GM21737 (cell line): ENCODE data around the gene COPS9.

Experiments
- ATAC-seq: cut with Tn5 transposase; IDR thresholded peaks from one replicate; pipeline ENCODE4 v1.9.1; 2021; ENCODE audit warnings: mild to moderate bottlenecking, moderate library complexity; ENCODE audit not compliant: unreplicated experiment

The COPS9 gene

DNA sequence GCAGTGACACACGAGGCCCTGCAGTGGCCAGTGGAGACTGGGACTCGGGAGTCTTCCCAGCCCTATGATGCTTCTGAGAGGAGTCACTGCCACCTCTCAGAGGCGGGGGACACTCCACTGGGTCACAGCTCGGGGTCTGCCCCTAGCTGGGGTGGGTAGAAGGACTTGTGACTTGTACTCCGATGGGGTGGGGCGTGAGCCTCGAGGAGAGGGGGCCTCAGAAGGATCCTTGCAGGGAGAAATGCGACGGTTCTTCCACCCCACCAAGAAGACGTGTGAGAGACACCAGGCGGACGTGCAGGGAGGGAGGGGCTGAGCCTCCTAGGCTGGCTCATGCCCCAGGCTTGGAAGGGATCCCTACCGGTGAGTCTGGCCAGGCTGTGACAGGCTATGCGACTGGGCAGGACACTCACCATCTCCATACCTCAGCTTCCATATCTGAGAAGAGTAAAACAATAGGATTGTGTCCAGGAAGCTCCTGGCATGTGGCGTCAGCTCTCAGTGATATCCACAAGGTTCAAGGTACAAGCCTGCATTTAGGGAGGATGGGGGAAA, 15.4 kb upstream of the COPS9 start:
- no peak for ATAC-seq

DNA sequence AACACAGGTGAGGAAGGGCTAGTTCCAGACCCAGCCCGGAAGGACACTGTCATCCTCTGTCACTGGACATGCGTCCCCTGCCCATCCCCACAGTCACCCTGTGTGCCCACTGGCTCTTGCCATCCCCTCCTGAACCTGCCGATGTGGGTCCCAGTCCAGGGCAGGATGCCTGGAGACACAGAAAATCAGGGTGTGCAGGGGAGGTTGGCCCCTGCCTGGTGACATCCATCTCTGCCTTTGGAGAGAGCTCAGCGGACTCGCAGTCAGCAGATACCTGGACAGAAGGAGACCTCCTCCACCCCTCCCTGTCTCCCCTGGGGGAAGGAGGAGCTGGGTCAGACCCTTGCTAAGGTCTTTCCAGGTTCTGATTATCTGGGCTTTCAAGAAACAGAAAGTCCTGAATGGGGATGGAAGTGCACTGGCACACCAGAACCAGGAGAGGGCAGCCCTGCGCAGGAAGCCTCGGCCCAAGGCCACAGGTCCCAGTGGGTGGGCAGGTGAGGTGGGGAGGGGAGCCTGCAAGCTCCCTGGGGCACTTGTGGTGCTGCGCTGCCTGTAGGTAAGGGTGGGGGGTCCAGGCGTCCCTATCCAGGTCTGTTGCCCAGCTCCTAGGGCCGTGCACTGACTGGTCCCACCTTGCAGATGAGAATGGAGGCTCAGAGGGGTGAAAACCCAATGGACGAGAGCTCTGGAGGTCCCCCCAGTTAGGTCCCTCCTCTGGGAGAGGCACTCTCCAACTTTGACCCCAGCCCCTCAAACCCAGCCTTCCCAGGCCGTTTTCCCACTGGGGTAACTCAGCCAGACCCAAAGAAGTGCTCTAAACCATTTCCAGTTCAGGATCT, 14.1 kb upstream of the COPS9 start:
- no peak for ATAC-seq

DNA sequence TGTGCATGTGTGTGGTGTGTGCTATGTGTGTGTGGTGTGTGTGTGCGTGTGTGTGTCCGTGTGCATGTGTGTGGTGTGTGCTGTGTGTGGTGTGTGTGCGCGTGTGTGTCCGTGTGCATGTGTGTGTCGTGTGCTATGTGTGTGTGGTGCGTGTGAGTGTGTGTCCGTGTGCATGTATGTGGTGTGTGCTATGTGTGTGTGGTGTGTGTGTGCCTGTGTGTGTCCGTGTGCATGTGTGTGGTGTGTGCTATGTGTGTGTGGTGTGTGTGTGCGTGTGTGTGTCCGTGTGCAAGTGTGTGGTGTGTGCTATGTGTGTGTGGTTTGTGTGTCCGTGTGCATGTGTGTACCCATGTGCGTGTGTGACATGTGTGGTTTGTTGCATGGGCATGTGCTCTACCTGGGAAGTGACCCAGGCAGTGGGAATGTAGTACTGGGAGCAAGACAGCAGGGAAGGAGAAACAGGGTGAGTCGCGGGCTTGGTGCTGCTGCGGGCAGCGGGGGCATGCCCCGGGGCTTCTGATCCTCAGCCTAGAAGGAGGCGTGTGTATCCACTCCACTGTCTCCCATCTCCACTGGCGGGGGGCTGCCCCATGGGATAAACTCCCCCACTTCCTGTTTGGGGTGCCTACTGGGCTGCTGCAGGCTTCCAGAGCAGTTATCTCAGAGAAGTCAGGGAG, 11.9 kb upstream of the COPS9 start:
- ATAC-seq: no peak

DNA sequence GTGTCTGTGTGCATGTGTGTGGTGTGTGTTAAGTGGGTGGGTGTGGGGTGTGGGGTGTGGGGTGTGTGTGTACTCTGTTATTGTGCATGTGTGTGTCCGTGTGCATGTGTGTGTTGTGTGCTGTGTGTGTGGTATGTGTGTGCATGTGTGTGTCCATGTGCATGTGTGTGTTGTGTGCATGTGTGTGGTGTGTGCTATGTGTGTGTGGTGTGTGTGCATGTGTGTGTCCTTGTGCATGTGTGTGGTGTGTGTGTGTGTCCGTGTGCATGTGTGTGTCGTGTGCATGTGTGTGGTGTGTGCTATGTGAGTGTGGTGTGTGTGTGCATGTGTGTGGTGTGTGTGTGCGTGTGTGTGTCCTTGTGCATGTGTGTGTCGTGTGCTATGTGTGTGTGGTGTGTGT, 11.3 kb upstream of the COPS9 start:
- no peak for ATAC-seq

DNA sequence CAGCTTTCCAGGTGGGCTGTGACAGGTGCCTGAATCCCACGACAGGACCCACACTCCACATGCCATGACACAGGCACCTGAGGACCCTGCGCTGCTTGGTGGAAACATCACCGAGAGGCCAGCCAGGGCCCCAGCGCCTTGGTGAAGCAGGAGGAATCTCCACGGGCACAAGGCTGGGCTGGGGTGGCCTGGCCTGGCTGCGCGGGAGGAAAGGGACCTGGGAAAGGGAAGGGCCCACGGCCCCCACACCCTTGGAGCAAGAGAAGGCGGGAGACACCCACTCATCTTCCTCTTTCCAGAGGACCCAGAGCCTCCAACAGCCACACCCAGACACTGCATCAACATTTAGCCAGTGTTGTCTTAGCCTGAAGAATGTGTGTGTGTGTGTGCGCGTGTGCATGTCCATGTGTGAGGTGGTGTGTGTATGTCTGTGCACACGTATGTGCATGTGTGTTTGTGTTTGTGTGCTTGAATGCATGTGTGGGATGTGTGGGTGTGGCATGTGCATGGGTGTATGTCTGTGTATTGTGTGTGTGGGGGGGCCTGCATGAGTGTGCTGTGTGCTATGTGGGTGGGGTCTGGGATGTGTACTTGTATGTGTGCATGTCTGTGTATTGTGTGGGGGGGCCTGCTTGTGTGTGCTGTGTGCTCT, 10.6 kb upstream of the COPS9 start:
- ATAC-seq: no peak

DNA sequence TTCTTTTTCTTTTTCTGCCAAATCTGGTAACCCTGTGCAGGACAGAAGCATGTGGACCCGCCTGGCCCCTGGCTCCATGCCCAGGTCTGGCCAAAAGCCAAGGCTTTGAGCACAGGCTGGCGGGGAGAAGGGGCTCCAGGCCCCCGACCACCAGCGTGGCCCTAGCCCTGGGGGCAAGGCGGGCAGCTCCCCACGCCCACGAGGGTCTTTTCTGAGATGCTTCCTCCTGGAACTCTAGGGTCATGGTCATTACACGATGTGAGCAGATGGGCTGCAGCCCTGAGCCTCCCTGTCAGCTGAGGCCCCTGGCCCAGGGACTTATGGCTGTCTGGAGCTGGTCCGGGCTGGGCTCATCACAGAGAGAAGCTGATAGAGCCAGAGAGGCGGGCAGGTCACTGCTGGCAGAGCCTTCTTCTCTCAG, 10.0 kb upstream of the COPS9 start:
- ATAC-seq: no peak

DNA sequence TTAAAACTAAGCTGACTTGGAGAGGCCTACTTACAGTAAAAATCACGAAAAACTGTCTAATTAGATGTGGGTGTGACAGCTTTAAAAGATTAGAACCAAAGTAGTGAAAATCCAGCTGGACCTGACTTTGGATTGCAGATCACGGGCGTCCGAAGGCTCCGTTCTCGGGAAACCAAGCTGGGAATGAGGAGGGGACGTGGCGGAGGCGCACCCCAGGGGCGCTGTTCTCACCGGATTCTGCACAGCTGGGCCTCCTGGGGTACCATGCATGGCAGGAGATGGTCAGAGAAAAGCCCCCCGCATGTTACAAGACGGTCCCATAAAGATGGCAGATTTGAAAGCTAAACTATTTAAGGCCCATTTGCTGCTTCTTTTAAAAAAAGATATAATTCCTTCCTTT, 9.4 kb upstream of the COPS9 start:
- ATAC-seq: no peak

DNA sequence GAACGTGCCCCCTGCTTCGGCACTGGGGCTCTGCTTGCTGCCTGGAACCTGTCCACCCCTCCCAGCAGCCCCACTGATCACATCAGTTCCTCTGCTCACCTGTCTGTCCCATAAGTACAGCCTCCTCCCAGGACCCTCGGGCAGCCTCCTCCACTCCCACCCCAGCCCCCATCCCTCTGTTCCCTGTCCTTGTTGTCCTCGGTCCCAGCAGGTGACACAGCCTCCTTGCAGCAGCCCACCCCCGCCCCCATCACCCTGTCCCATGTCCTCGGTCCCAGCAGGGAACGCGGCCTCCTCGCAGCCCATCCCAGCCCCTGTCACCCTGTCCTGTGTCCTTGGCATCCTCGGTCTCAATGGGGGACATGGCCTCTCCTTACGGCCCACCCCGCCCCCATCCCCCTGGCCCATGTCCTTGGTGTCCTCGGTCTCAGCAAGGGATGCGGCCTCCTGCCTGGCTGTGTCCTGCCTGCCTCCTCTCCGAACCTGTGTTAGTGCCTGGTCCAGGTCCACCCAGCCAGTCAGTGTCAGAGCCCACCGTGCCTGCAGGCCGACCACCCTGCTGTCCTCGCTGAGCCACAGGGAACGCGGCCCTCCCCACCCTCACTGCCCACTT, 8.7 kb upstream of the COPS9 start:
- no peak for ATAC-seq

DNA sequence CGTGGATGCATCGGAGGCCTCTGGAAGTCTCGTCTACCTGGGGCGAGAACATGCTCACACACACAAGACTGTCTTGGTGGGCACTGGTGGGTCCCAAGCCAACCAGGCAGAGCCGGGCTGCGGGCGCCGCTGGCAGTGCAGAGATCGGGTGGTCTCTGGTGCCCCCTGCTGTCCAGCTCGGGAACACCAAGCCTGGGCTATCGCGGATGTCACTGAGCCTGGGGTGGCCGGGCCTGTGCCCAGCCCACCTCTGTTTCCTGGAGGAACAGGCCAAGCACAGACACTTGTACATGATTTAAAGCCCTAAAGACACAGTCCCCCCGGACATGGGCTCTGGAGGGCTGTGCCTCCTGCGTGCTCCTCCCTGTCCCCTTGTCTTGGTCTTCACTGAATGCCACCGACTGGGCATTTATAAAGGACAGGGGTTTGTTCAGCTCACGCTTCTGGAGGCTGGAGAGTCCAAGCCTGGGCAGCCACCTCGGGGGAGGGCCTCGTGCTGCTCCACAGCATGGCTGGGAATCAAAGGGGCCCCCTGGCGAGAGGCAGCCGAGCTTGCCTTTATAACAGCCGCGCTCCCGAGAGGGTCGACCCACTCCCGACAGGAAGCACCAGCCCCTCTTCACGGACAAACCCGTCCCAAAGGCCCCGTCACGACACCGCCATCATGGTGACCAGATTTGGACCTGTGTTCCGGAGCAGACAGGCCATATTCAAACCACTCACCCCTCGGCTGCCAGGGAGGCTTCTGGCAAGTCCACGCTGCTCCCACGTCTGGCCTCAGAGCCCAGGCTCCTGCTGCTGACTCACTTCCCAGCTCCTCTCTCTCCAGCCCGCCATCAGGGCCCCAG, 7.9 kb upstream of the COPS9 start:
- ATAC-seq: peak; percentile 72

DNA sequence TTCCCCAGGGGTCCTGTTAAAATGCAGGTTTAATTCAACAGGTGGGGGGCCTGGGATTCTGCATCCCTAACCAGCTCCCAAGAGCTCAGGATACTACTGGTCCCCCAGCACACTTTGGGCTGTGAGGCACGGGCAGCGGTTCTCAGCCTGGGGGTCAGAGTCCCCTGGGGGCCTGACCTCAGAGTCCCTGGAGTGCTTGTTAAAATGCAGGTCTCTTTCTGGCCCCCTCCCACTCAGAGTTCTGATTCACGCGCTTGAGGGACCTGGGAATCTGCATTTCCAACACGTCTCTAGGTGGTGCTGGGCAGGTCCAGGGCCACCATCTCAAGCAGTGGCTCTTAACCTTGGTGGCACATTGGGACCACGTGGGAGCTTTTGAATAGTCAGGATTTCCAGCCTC, 7.2 kb upstream of the COPS9 start:
- ATAC-seq: no peak

DNA sequence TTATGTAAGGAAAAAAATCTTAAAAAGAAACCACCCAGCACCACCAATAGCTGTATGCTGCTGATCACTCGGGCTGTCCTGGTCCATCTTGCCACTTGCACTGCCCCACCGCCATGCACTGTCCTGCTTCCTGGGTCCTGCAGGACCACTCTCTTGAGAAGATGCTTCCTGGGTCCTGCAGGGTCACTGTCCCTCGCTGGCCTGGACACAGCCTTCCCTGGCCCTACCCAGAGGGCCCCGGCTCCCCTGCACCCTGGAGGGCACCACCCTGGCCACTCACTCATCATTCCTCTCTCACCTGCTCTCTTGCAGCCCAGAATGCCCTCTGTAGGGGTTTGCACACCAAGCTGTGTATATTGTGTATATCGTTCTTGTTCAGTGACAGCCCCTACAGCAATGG, 6.8 kb upstream of the COPS9 start:
- no peak for ATAC-seq

DNA sequence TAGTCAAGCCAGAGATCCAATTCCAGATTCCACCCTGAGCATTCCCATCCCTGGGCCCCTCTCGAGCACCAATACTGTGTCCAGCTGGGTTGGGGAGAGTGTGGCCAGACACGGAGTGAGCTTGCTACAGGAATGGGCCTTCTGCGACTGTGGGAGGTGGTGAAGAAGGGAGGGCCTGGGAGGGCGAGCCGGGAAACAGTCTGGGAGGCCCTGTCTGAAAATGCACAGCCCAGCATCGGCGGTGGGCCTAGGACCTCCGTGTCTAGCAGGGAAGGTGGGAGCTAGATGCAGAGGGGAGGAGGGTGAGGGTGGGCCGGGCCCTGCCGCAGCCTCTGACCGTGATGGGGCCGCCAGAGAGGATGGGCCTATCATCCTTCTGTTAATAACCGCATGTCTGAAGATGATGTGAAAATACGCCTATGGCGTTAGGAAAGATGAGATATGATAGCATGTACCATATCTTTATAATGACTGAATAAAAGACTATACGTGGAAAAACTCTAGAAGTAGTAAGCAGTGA, 6.2 kb upstream of the COPS9 start:
- ATAC-seq: no peak

DNA sequence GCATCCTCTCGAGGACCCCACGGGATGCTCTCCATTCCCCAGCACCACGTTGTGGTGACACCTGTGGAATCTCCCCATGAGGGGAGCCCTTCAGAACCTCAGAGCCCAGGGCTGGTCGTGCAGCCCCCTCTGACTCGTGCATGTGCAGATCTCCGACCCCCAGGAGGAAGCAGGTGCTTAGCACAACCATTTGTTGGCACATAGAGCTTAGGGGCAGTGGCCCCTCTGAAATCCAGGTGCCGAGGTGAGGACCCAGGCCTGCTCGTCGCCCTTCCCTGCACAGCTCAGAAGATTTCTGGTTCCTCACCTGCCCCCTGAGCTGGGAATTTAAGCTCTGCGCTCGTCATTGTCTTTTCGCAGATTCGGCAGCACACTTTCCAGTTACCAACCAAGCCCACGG, 5.6 kb upstream of the COPS9 start:
- no peak for ATAC-seq

DNA sequence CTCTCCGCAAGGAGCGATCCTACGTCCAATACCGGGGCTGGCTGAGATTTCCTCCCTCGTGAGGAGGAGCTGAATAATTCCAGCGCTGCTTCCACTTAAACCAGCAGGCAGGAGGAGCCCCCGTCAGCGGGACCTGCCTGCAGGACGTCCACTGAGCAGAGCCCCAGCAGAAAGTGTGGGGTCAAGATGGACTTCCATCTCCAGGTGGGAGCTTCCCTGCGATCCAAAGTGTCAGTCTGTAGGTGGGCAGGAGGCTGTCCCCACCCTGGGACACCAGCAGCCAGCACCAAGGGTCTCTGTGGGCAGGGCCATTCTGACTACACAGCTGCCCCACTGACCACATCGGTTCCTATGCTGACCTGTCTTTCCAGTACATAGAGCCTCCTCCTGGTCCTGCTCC, 4.8 kb upstream of the COPS9 start:
- no peak for ATAC-seq

DNA sequence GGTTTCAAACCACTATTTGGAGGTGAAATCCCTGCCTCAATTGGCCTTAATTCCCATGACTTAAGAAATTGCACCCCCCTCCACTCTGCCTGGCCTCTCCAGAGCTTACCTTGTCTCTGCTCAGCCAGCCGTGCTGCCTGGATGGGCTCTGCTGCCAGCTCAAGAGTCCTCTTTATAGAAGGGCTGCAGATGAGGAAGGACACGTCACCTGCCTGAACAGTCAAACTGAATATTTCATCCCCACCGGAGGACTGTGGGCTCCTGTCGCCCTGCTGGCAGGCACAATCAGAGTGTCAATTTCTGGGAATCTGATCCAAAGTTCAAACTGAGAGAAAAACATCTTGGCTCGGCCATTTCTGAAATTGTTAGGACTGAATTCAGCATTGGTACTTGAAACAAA, 4.4 kb upstream of the COPS9 start, which contains the start of gene OTOS:
Gene OTOS, minus strand, starts transcription at position 148 of the 400 bp plus-strand sequence. CDS start 332 bp downstream, outside the sequence.
- ATAC-seq: no peak

DNA sequence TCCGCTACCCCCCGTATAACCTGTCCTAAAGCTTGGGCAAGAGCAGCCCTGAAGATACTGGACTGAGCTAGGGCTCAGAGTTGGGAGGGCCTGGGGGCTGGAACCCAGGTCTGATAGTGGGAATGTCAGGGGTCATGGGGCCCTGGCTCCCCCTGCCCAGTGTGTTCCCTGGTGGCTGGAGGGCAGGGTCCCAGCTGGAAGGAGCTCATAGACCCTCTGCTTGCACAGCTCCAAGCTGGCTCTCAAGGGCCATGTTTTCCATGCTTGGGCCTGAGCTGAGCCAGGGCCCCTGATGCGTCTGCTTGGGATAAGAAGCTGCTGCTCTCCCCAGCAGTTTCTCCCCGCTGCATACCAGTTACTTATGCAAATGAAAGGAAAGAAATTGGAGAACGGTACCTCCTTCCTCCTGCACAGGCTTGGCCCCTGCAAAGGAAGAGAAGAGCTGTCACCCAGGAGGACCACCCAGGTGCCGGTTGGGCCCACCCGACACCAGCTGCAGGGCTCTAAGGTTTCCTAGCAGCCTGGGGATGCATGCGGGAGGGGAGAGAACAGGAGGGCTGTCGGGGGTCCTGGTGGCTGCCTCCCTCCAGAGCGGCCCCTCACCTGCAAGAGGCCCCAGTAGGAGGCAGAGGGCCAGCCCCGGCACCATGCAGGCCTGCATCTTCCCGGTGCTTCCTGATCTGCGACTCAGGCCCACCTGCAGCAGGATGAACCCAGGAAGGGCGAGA, 3.7 kb upstream of the COPS9 start:
- ATAC-seq: no peak

DNA sequence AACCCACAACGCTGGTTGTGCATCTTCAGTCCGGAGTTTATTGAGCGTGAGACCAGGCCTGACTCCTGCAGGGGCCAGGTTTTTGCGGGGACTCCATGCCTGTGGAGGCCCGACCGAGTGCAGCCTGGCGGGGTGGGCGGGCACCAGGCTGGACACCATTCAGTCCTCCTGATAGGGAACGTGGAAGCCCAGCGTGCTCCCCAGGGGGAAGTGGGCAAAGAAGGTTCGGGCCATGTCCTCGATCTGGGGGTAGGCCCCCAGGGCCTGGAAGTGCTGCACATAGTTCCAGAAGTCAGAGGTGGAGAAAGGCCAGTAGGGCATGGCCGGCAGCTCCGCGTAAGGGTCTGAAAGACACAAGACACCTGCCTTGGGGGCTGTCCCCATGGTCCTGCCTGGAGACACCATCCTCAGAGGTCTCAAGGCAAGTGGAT, 2.9 kb upstream of the COPS9 start:
- ATAC-seq: no peak

DNA sequence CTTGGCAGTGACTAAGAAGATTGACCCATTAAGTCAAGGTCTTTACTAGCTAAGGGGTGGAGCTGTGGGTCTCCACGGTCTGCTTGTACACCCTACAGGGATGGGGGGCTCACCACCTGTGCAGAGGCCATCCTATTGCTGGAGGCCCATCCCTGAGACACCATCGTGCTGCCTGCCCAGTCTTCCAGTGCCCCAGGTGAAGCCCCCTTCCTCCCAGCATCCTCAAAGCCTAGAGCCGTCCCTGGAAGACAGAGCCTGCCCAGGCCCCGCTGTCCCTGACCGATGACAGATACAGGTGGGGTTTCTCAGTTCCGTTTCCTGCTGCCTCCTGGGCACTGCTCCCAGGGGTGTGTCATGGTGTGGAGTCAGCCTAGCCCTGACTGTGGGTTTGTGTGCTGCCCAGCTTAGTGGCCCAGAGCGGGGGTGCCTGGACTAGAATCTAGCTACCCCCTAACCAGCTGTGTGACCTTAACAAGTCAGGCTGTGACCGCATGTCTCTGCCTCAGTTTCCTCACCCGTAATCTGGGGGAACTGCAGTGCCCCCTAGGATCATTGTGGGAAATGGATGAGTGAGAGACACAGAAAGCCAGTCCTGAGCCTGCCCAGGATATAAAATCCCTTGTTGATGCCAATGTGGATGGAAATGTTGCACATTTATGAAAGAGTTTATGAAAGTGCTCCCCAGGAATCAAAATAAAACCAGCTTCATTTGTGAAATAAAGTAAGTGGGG, 2.3 kb upstream of the COPS9 start:
- no peak for ATAC-seq
